ENCODE results near the gene COL27A1.

The COL27A1 gene

GRCh38 chr9:114291886-114292590 lies 136.7 kb downstream of the COL27A1 start:
- Histone ChIP-seq H3K79me1 (ENCODE audit: low read length) (no peaks in the 10 kb centered on the region), H2BK15ac (replicated peaks; ENCODE audit: low read depth) (no peak overlapping the region), H3K4me3 (ENCODE audit: low read length) (no peak overlapping the region), H3K18ac (ENCODE audit: low read length) (no peak overlapping the region), H4K8ac (ENCODE audit: low read depth, low read length) (no peak overlapping the region), H3K4me2 (ENCODE audit: low read length) (no peak overlapping the region), H2BK5ac (ENCODE audit: low read length) (no peak overlapping the region), H3K23ac (ENCODE audit: low read length) (no peak overlapping the region), H3K4me1 (ENCODE audit: control insufficient read depth, low read depth, low read length) (no peaks in the 10 kb centered on the region), H3K27ac (ENCODE audit: low read depth, low read length) (no peak overlapping the region), H4K5ac (ENCODE audit: low read length) (no peak overlapping the region), H3K56ac (ENCODE audit: low read length) (no peak overlapping the region), H3K4ac (ENCODE audit: low read depth, low read length) (no peak overlapping the region), H2BK120ac (ENCODE audit: low read depth, low read length) (no peak overlapping the region), H3K9ac (ENCODE audit: low read length) (no peak overlapping the region), H3K79me2 (ENCODE audit: control insufficient read depth, insufficient read depth, low read length) (no peaks in the 10 kb centered on the region), H2AK5ac (ENCODE audit: low read length) (no peak overlapping the region), H3K36me3 (ENCODE audit: control insufficient read depth, insufficient read depth, low read length) (no peaks in the 10 kb centered on the region), H3K27me3 (ENCODE audit: insufficient read depth, low read length, poor library complexity) (no peaks in the 10 kb centered on the region)
- DNase-seq, result no peak
- no CpG with 5 or more reads among the region's 11 CpGs for WGBS (ENCODE audit: extremely low coverage, insufficient coverage, low lambda C conversion rate)

GRCh38 chr9:114294664-114295063 lies 139.3 kb downstream of the COL27A1 start:
- Histone ChIP-seq H3K23ac (ENCODE audit: low read length) (no peak overlapping the region), H3K36me3 (ENCODE audit: control insufficient read depth, insufficient read depth, low read length) (no peaks in the 10 kb centered on the region), H2BK15ac (replicated peaks; ENCODE audit: low read depth) (no peak overlapping the region), H3K79me2 (ENCODE audit: control insufficient read depth, insufficient read depth, low read length) (no peaks in the 10 kb centered on the region), H3K79me1 (ENCODE audit: low read length) (no peaks in the 10 kb centered on the region), H4K5ac (ENCODE audit: low read length) (no peak overlapping the region), H3K56ac (ENCODE audit: low read length) (no peak overlapping the region), H3K4ac (ENCODE audit: low read depth, low read length) (no peak overlapping the region), H4K8ac (ENCODE audit: low read depth, low read length) (no peak overlapping the region), H3K9ac (ENCODE audit: low read length) (no peak overlapping the region), H3K4me1 (ENCODE audit: control insufficient read depth, low read depth, low read length) (no peaks in the 10 kb centered on the region), H2AK5ac (ENCODE audit: low read length) (no peak overlapping the region), H2BK120ac (ENCODE audit: low read depth, low read length) (no peak overlapping the region), H3K4me3 (ENCODE audit: low read length) (no peak overlapping the region), H2BK5ac (ENCODE audit: low read length) (no peak overlapping the region), H3K18ac (ENCODE audit: low read length) (no peak overlapping the region), H3K4me2 (ENCODE audit: low read length) (no peak overlapping the region), H3K27ac (ENCODE audit: low read depth, low read length) (no peak overlapping the region), H3K27me3 (ENCODE audit: insufficient read depth, low read length, poor library complexity) (no peaks in the 10 kb centered on the region)
- no peak for DNase-seq

- Histone ChIP-seq H2BK5ac (ENCODE audit: low read length) (no peak overlapping the region), H3K18ac (ENCODE audit: low read length) (no peak overlapping the region), H4K5ac (ENCODE audit: low read length) (no peak overlapping the region), H2BK120ac (ENCODE audit: low read depth, low read length) (no peak overlapping the region), H3K56ac (ENCODE audit: low read length) (no peak overlapping the region), H2AK5ac (ENCODE audit: low read length) (no peak overlapping the region), H3K36me3 (ENCODE audit: control insufficient read depth, insufficient read depth, low read length) (no peaks in the 10 kb centered on the region), H3K4ac (ENCODE audit: low read depth, low read length) (no peak overlapping the region), H4K8ac (ENCODE audit: low read depth, low read length) (no peak overlapping the region), H3K4me2 (ENCODE audit: low read length) (no peak overlapping the region), H3K4me3 (ENCODE audit: low read length) (no peak overlapping the region), H3K79me2 (ENCODE audit: control insufficient read depth, insufficient read depth, low read length) (no peaks in the 10 kb centered on the region), H3K9ac (ENCODE audit: low read length) (no peak overlapping the region), H3K79me1 (ENCODE audit: low read length) (no peaks in the 10 kb centered on the region), H3K27me3 (ENCODE audit: insufficient read depth, low read length, poor library complexity) (no peaks in the 10 kb centered on the region), H3K4me1 (ENCODE audit: control insufficient read depth, low read depth, low read length) (no peaks in the 10 kb centered on the region), H3K23ac (ENCODE audit: low read length) (no peak overlapping the region), H3K27ac (ENCODE audit: low read depth, low read length) (no peak overlapping the region), H2BK15ac (replicated peaks; ENCODE audit: low read depth) (no peak overlapping the region)
- WGBS (ENCODE audit: extremely low coverage, insufficient coverage, low lambda C conversion rate), result no CpG with 5 or more reads among the region's 1 CpG
- DNase-seq, result no peak
These were observed 141.0 kb downstream of the COL27A1 start for GRCh38 chr9:114296338-114296737.

- H3K4ac ChIP-seq (ENCODE audit: low read depth, low read length), result no peak overlapping the region
- no peak overlapping the region for H2AK5ac ChIP-seq (ENCODE audit: low read length)
- no peaks in the 10 kb centered on the region for H3K4me1 ChIP-seq (ENCODE audit: control insufficient read depth, low read depth, low read length)
- no peak overlapping the region for H3K9ac ChIP-seq (ENCODE audit: low read length)
- DNase-seq, result no peak
- no peak overlapping the region for H3K23ac ChIP-seq (ENCODE audit: low read length)
- no peak overlapping the region for H2BK5ac ChIP-seq (ENCODE audit: low read length)
- no peaks in the 10 kb centered on the region for H3K79me2 ChIP-seq (ENCODE audit: control insufficient read depth, insufficient read depth, low read length)
- no peaks in the 10 kb centered on the region for H3K27me3 ChIP-seq (ENCODE audit: insufficient read depth, low read length, poor library complexity)
- H3K4me3 ChIP-seq (ENCODE audit: low read length), result no peak overlapping the region
- H2BK15ac ChIP-seq (replicated peaks; ENCODE audit: low read depth), result no peak overlapping the region
- WGBS (ENCODE audit: extremely low coverage, insufficient coverage, low lambda C conversion rate), result no CpG with 5 or more reads among the region's 15 CpGs
- H3K36me3 ChIP-seq (ENCODE audit: control insufficient read depth, insufficient read depth, low read length), result no peaks in the 10 kb centered on the region
- no peak overlapping the region for H3K4me2 ChIP-seq (ENCODE audit: low read length)
- no peak overlapping the region for H3K18ac ChIP-seq (ENCODE audit: low read length)
- no peak overlapping the region for H3K56ac ChIP-seq (ENCODE audit: low read length)
- no peak overlapping the region for H2BK120ac ChIP-seq (ENCODE audit: low read depth, low read length)
- no peak overlapping the region for H4K5ac ChIP-seq (ENCODE audit: low read length)
- no peak overlapping the region for H4K8ac ChIP-seq (ENCODE audit: low read depth, low read length)
- H3K27ac ChIP-seq (ENCODE audit: low read depth, low read length), result no peak overlapping the region
- H3K79me1 ChIP-seq (ENCODE audit: low read length), result no peaks in the 10 kb centered on the region
These were observed 144.2 kb downstream of the COL27A1 start for GRCh38 chr9:114299286-114300152.

GRCh38 chr9:114300153-114300845 lies 145.0 kb downstream of the COL27A1 start:
- no peak overlapping the region for H3K18ac ChIP-seq (ENCODE audit: low read length)
- H3K4me2 ChIP-seq (ENCODE audit: low read length), result no peak overlapping the region
- no peak overlapping the region for H3K56ac ChIP-seq (ENCODE audit: low read length)
- H3K4me1 ChIP-seq (ENCODE audit: control insufficient read depth, low read depth, low read length), result no peaks in the 10 kb centered on the region
- H3K4ac ChIP-seq (ENCODE audit: low read depth, low read length), result no peak overlapping the region
- H3K27ac ChIP-seq (ENCODE audit: low read depth, low read length), result no peak overlapping the region
- no peak overlapping the region for H2AK5ac ChIP-seq (ENCODE audit: low read length)
- H3K79me1 ChIP-seq (ENCODE audit: low read length), result no peaks in the 10 kb centered on the region
- no peak overlapping the region for H3K23ac ChIP-seq (ENCODE audit: low read length)
- DNase-seq, result no peak
- no peaks in the 10 kb centered on the region for H3K79me2 ChIP-seq (ENCODE audit: control insufficient read depth, insufficient read depth, low read length)
- H4K8ac ChIP-seq (ENCODE audit: low read depth, low read length), result no peak overlapping the region
- H4K5ac ChIP-seq (ENCODE audit: low read length), result no peak overlapping the region
- H3K4me3 ChIP-seq (ENCODE audit: low read length), result no peak overlapping the region
- H3K36me3 ChIP-seq (ENCODE audit: control insufficient read depth, insufficient read depth, low read length), result no peaks in the 10 kb centered on the region
- WGBS (ENCODE audit: extremely low coverage, insufficient coverage, low lambda C conversion rate), result no CpG with 5 or more reads among the region's 4 CpGs
- no peaks in the 10 kb centered on the region for H3K27me3 ChIP-seq (ENCODE audit: insufficient read depth, low read length, poor library complexity)
- no peak overlapping the region for H2BK120ac ChIP-seq (ENCODE audit: low read depth, low read length)
- no peak overlapping the region for H2BK5ac ChIP-seq (ENCODE audit: low read length)
- H2BK15ac ChIP-seq (replicated peaks; ENCODE audit: low read depth), result no peak overlapping the region
- H3K9ac ChIP-seq (ENCODE audit: low read length), result no peak overlapping the region
